GM23338 (cell line): ENCODE data around the gene PPP2R2D. TPM values are rescaled to one million over a fixed set of nuclear protein-coding genes. Genes with fewer than 3 reads are reported as not detected.

Experiments
- ATAC-seq: fragments of 200-7000 bp; cut with Tn5 transposase; 3 replicates; pipeline ENCODE4 v1.9.1; 2020
- DNase-seq: peaks from one replicate; pipeline ENCODE4 v3.0.0-alpha.2; 2015; ENCODE audit warnings: low spot score
- H2AFZ ChIP-seq: fragments of 200-600 bp; sonication (generic); 2 replicates; pipeline ENCODE4 v1.8.0; 2016; ENCODE audit warnings: antibody characterized with exemption, mild to moderate bottlenecking, moderate library complexity
- H3F3A ChIP-seq: fragments of 200-600 bp; sonication (generic); replicated peaks from 2 replicates; pipeline ENCODE4 v1.8.0; 2017; ENCODE audit warnings: antibody characterized with exemption, mixed run types, low read depth
- H3K27ac ChIP-seq: fragments of 200-600 bp; sonication (generic); 2 replicates; pipeline ENCODE4 v1.6.1; 2016; ENCODE audit warnings: low read depth
- H3K27me3 ChIP-seq: fragments of 200-600 bp; sonication (generic); 2 replicates; pipeline ENCODE4 v1.8.0; 2016; ENCODE audit warnings: mild to moderate bottlenecking, mixed run types, moderate library complexity; ENCODE audit not compliant: insufficient read depth
- H3K36me3 ChIP-seq: fragments of 200-600 bp; sonication (generic); 2 replicates; pipeline ENCODE4 v1.8.0; 2016; ENCODE audit warnings: mild to moderate bottlenecking; ENCODE audit not compliant: insufficient read depth
- H3K4me1 ChIP-seq: fragments of 200-600 bp; sonication (generic); 2 replicates; pipeline ENCODE4 v1.8.0; 2016; ENCODE audit warnings: mild to moderate bottlenecking, moderate library complexity; ENCODE audit not compliant: insufficient read depth
- H3K4me2 ChIP-seq: fragments of 200-600 bp; sonication (generic); 2 replicates; pipeline ENCODE4 v1.7.1; 2017; ENCODE audit warnings: mixed run types
- H3K4me3 ChIP-seq: fragments of 200-600 bp; sonication (generic); 2 replicates; pipeline ENCODE4 v1.6.1; 2016; ENCODE audit warnings: mixed run types
- H3K79me2 ChIP-seq: fragments of 200-600 bp; sonication (generic); replicated peaks from 2 replicates; pipeline ENCODE4 v1.8.0; 2017; ENCODE audit warnings: mild to moderate bottlenecking; ENCODE audit not compliant: insufficient read depth
- H3K9me2 ChIP-seq: fragments of 200-600 bp; sonication (generic); 2 replicates; pipeline ENCODE4 v1.8.0; 2017; ENCODE audit not compliant: insufficient read depth
- H4K20me1 ChIP-seq: fragments of 200-600 bp; sonication (generic); replicated peaks from 2 replicates; pipeline ENCODE4 v1.8.0; 2017; ENCODE audit warnings: mild to moderate bottlenecking; ENCODE audit not compliant: insufficient read depth
- H3K27ac Mint-ChIP-seq: 2 replicates; pipeline ENCODE4 v1.8.0; 2020; ENCODE audit warnings: inconsistent platforms, mild to moderate bottlenecking, moderate library complexity, mixed read lengths
- H3K27me3 Mint-ChIP-seq: 3 replicates; pipeline ENCODE4 v1.8.0; 2022; ENCODE audit warnings: low read depth, mild to moderate bottlenecking, moderate library complexity, mixed read lengths, inconsistent platforms; ENCODE audit not compliant: insufficient read depth, poor library complexity
- H3K36me3 Mint-ChIP-seq: 3 replicates; pipeline ENCODE4 v1.8.0; 2021; ENCODE audit warnings: low read depth, mild to moderate bottlenecking, inconsistent platforms, moderate library complexity, mixed read lengths
- H3K4me1 Mint-ChIP-seq: 3 replicates; pipeline ENCODE4 v1.8.0; 2020; ENCODE audit warnings: mild to moderate bottlenecking, inconsistent platforms, mixed read lengths
- H3K4me3 Mint-ChIP-seq: 3 replicates; pipeline ENCODE4 v1.8.0; 2021; ENCODE audit warnings: moderate library complexity, mild to moderate bottlenecking, inconsistent platforms, mixed read lengths
- H3K9me3 Mint-ChIP-seq: 3 replicates; pipeline ENCODE4 v1.8.0; 2020; ENCODE audit warnings: moderate library complexity, mild to moderate bottlenecking, inconsistent platforms, mixed read lengths
- CREB1 ChIP-seq: fragments of 250-450 bp; sonication (Bioruptor Pico); IDR thresholded peaks from 2 replicates; pipeline ENCODE4 v1.5.0; 2020; ENCODE audit warnings: low read depth, mild to moderate bottlenecking, moderate library complexity
- NANOG ChIP-seq: IDR thresholded peaks from 2 replicates; pipeline ENCODE4 v1.6.1; 2016; ENCODE audit warnings: antibody characterized with exemption, borderline replicate concordance
- REST ChIP-seq: IDR thresholded peaks from one replicate; pipeline ENCODE4 v1.6.1; 2018; ENCODE audit warnings: antibody characterized with exemption; ENCODE audit not compliant: unreplicated experiment
- ZNF114 ChIP-seq: fragments of 250-450 bp; sonication (Bioruptor Pico); IDR thresholded peaks from 2 replicates; pipeline ENCODE4 v1.5.0; 2020; ENCODE audit warnings: mild to moderate bottlenecking, moderate library complexity
- polyA plus RNA-seq: library from polyadenylated mRNA; unstranded; fragments of >200 nt; fragmentation: Nextera tagmentation; extraction: Ambion mirVana; gene quantifications from 2 replicates; pipeline ENCODE4 v1.2.1, GENCODE V29; 2016
- total RNA-seq: library from RNA; depleted of rRNA; stranded (reverse); fragments of >200 nt; shearing (Covaris generic); gene quantifications from 2 replicates; pipeline ENCODE4 v1.2.3, GENCODE V29; 2014
- TF ChIP-seq, protein P1 (sequence below): fragments of 250-450 bp; sonication (Bioruptor Pico); IDR thresholded peaks from 2 replicates; pipeline ENCODE4 v1.5.0; 2020; ENCODE audit warnings: mild to moderate bottlenecking, moderate library complexity

The PPP2R2D gene
- total and polyA plus RNA-seq, 2 experiments from 2014 or later = 28.8 to 33.7 TPM

GRCh38 chr10:131857156-131858117 is 43.4 kb upstream of the PPP2R2D start:
- H3K27ac ChIP-seq = no peak overlapping the region
- H3F3A ChIP-seq = no peaks in the 10 kb centered on the region
- Mint-ChIP-seq H3K27ac (peak overlapping the region; percentile 70; the same call in 1 of the 2 replicates), H3K36me3 (no peaks in the 10 kb centered on the region), H3K4me1 (no peaks in the 10 kb centered on the region), H3K4me3 (no peak overlapping the region), H3K27me3 (peaks cover 12% of the 10 kb centered on the region), H3K9me3 (no peaks in the 10 kb centered on the region)
- no peaks in the 10 kb centered on the region for H3K27me3 ChIP-seq
- no peak for DNase-seq
- H3K4me3 ChIP-seq = no peak overlapping the region
- no peak overlapping the region for H3K4me2 ChIP-seq
- ATAC-seq = no peak
- no peaks in the 10 kb centered on the region for H4K20me1 ChIP-seq
- H3K79me2 ChIP-seq = no peaks in the 10 kb centered on the region
- H3K9me2 ChIP-seq = no peaks in the 10 kb centered on the region
- no peak overlapping the region for H2AFZ ChIP-seq
- TF ChIP-seq CREB1 (no peak), ZNF114 (CRISPR knock-in tag) (no peak), REST (no peak), NANOG (no peak)
- TF ChIP-seq, protein P1, sequence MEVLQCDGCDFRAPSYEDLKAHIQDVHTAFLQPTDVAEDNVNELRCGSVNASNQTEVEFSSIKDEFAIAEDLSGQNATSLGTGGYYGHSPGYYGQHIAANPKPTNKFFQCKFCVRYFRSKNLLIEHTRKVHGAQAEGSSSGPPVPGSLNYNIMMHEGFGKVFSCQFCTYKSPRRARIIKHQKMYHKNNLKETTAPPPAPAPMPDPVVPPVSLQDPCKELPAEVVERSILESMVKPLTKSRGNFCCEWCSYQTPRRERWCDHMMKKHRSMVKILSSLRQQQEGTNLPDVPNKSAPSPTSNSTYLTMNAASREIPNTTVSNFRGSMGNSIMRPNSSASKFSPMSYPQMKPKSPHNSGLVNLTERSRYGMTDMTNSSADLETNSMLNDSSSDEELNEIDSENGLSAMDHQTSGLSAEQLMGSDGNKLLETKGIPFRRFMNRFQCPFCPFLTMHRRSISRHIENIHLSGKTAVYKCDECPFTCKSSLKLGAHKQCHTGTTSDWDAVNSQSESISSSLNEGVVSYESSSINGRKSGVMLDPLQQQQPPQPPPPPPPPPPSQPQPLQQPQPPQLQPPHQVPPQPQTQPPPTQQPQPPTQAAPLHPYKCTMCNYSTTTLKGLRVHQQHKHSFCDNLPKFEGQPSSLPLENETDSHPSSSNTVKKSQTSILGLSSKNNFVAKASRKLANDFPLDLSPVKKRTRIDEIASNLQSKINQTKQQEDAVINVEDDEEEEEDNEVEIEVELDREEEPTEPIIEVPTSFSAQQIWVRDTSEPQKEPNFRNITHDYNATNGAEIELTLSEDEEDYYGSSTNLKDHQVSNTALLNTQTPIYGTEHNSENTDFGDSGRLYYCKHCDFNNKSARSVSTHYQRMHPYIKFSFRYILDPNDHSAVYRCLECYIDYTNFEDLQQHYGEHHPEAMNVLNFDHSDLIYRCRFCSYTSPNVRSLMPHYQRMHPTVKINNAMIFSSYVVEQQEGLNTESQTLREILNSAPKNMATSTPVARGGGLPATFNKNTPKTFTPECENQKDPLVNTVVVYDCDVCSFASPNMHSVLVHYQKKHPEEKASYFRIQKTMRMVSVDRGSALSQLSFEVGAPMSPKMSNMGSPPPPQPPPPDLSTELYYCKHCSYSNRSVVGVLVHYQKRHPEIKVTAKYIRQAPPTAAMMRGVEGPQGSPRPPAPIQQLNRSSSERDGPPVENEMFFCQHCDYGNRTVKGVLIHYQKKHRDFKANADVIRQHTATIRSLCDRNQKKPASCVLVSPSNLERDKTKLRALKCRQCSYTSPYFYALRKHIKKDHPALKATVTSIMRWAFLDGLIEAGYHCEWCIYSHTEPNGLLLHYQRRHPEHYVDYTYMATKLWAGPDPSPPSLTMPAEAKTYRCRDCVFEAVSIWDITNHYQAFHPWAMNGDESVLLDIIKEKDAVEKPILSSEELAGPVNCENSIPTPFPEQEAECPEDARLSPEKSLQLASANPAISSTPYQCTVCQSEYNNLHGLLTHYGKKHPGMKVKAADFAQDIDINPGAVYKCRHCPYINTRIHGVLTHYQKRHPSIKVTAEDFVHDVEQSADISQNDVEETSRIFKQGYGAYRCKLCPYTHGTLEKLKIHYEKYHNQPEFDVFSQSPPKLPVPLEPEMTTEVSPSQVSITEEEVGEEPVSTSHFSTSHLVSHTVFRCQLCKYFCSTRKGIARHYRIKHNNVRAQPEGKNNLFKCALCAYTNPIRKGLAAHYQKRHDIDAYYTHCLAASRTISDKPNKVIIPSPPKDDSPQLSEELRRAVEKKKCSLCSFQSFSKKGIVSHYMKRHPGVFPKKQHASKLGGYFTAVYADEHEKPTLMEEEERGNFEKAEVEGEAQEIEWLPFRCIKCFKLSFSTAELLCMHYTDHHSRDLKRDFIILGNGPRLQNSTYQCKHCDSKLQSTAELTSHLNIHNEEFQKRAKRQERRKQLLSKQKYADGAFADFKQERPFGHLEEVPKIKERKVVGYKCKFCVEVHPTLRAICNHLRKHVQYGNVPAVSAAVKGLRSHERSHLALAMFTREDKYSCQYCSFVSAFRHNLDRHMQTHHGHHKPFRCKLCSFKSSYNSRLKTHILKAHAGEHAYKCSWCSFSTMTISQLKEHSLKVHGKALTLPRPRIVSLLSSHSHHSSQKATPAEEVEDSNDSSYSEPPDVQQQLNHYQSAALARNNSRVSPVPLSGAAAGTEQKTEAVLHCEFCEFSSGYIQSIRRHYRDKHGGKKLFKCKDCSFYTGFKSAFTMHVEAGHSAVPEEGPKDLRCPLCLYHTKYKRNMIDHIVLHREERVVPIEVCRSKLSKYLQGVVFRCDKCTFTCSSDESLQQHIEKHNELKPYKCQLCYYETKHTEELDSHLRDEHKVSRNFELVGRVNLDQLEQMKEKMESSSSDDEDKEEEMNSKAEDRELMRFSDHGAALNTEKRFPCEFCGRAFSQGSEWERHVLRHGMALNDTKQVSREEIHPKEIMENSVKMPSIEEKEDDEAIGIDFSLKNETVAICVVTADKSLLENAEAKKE (CRISPR knock-in tag) = no peak
- H3K4me1 ChIP-seq = no peaks in the 10 kb centered on the region
- no peaks in the 10 kb centered on the region for H3K36me3 ChIP-seq
